Measurements from ENCODE around the gene ZNF609.

The ZNF609 gene

DNA sequence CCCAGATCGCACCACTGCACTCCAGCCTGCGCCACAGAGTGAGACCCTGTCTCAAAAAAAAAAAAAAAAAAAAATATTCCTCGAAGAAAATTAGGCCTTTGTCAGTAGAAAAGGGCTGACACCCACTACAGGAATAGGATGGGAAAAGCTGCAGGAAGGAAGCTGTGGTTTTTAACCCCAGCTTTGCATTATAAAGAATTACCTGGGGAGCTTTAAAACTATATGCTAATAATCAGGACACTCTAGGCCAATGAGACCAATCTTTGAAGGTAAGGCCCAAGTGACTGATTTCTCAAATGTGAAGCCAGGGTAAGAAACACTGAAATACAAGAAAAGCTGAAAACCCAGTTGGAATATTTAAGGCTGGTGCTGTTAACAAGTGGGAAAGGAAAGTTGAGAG, 240.7 kb downstream of the ZNF609 start:
- DNase-seq: no peak

DNA sequence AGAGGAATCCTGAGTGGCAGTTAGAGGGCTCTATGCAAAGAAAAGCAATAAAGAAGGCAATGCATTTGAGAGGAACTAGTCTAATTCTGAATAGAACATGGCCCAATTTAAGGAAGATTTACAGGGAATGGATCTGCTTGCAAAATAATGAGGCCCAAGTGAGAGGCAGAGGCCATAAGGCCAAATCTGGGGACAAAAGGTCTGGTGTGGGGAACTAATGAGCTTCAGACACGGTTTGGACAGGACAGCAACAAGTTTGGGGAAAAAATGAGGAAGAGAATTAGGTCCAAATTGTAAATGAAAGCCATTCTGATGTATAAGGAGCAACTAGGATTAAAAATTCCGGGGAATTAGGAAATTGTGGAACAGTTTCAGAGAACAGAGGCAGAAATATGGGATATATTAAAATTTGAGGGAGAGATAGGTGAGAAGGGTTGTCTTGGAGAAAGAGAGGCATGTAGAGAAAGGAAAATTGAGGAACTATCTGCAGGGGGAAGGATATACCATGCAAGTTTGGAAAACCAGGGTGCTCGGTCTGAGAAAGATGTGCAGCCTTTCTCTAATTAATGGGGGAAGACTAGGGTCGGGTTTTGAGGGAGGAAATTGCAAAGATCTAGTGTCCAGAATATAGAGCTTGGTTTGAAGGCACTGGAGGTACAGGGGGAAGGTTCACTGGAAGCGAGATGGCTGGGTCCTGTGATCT, 241.3 kb downstream of the ZNF609 start:
- no peak for DNase-seq

DNA sequence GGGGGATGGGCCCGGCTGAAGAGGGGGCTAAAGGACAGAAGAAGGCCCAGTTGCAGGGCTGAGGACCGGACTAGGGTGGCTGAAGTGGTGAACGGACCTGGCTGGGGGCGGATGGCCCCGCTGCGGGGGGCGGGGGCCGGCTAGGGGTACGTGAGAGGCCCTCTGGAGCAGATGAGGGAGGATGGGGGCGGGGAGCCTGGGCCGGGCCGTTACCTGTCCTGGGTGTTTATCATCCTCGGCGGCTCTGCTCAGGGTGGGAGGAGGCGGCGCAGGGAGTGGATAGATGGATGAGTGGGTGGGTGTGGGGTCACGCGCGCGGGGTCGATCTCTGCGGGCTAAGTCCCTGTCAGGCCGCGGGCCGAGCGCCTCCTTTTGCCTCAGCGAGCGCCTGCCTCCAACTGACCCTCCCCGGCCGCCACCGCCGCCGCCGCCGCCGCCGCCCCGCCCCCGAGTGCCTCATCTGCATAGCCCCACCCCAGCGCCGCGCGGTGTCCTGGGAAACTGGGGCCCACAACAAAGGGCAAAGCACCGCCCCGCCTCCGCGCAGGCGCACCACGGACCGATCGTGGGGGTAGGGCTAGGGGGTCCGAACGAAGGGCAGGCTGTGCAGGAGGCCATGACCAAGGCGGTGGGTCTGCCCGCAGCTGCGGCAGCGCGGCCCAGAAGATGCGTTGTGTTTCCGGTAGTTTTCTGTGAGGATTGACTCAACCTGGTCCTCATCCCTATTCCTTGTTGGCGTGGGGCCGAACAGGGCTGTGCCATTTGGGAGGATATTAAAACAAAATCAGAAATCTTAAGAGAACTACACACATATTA, 242.6 kb downstream of the ZNF609 start:
- peak; percentile 94 for DNase-seq

DNA sequence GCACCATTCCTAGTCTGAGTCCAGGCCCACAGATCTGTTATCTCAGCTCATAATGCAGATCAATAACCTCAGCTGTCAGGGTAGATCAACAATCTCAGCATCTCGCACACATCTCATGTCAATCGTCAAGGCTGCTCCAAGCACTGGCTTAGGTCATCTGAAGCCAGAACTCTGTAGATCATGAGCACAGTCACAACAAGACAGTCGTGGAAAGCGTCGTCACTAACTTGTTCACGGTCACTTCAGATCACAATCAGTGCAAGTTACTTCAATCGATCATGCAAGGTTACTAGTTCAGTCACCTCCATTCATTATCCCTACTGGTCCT, 243.2 kb downstream of the ZNF609 start:
- no peak for DNase-seq

DNA sequence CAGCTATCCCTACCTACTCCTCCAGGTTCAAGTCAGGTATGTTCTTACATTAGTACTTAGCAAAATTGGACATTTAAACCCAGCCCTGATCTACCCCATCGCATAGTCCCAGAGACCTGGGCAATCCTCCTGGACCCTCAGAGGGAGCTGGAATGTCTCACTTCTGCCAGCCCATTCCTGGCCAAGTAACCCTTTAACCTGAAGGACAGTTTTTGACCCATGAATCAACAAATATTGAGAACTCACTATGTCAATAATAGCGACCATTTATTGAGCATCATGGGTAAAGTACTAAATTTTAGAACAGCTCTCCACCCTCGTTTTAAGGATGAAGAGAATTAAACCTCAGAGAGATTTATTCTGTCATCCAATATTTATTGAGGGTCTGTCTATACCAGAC, 244.6 kb downstream of the ZNF609 start:
- no peak for DNase-seq

DNA sequence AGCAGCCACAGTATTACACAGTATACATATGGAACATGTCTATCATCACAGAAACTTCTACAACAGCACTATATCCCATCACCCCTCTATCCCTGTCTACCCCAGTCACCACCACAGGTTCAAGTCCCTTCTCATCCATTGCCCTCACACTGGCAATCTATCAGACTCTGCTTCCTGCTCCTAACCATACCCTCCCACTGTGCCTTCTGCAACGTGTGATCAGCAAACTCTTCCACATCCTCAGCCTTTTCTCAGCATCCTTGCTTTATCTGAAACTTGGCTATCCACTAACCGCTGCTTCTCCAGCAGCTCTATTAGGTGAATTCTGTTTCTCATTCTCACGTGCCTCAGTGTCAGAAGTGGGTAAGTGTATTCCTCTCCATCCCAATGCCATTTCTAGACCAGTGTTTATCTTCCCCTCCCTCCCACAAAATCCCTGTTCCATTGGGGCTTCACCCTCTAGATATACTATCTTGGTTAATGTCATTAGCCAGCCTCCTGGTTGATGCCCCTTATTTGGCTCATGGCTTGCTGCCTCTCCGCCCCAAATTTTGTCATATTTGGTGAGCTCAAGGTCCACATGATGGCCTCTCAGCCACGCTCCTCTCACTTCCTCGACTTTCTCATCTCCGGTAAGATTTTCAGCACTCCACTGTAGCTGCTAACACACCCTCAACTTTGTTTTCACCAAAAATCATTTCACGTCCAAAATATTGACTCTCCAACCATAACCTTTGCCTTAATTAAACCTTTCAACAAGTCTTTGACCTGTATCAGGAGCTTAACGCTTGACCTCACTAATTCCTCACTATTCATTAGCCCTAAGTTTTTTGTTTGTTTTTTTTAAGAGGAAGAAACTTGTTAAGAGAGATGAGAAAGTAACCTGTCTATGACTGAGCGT, 245.9 kb downstream of the ZNF609 start:
- DNase-seq: no peak

DNA sequence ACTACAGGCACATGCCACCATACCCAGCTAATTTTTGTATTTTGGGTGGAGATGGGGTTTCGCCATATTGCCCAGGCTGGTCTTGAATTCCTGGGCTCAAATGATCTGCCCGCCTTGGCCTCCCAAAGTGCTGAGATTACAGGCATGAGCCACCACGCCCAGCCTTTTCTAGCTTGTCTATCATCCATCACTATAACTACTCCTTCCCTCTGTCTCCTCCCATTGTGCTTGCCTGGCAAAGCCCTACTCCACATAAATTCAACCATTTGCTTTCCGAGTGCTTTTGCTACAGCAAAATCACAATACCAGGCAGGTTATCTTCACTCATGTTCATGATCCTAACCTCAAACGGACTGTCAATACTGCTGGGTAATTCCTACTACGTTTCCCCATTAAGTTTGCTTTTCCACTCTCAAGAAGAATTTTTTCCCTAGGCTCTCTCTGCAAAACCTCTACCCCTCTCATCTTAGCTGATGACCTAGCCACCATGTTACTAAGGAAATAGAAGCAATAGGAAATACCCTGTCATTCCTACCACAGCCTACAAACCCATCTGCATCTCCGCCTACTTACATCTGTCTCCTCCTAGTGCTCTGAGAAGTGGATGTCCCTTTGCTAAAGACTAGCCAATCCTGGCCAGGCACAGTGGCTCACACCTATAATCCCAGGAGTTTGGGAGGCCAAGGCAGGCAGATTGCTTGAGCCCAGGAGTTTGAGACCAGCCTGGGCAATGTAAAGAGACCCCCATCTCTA, 250.5 kb downstream of the ZNF609 start:
- DNase-seq: no peak

DNA sequence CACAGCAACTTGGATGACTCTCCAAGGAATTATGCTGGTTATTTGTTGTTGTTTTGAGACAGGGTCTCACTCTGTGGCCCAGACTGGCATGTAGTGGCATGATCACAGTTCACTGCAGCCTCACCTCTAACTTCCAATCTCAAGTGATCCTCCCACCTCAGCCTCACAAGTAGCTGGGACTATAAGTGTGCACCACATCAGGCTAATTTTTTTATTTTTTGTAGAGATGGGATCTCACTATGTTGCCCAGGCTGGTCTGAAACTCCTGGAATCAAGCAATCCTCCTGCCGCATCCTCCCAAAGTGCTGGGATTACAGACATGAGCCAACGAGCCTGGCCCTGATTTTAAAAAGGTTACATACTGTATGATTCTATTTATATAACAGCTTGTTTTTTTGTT, 252.0 kb downstream of the ZNF609 start:
- no peak for DNase-seq

DNA sequence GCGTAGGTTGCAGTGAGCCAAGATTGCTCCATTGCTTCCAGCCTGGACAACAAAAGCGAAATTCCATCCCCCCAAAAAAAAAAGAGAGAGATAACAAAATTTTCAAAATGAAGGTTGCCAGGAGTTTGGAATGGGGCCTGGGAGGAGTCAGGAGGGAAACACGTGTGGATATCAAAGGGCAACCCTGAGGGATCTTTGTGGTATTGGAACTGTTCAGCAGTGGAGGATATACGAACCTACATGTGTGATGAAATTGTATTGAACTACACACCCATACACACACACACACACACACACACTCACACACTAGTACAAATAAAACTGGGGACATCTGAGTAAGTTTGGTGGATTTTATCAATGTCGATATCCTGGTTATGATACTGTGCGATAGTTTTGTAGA, 253.2 kb downstream of the ZNF609 start:
- DNase-seq: no peak

DNA sequence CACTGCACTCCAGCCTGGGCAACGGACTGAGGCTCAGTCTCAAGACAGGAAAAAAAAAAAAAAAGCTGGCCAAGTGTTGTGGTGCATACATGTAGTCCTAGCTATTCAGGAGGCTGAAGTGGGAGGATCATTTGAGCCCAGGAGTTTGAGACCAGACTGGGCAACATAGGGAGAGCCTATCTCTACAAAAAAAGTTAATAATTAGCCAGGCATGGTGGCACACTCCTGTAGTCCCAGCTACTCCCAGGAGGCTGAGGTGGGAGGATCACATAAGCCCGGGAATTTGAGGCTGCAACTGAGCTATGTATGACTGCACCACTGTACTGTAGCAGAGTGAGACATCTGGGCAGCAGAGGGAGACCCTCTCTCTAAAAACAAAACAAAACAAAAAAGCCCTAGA, 256.1 kb downstream of the ZNF609 start:
- DNase-seq: no peak

DNA sequence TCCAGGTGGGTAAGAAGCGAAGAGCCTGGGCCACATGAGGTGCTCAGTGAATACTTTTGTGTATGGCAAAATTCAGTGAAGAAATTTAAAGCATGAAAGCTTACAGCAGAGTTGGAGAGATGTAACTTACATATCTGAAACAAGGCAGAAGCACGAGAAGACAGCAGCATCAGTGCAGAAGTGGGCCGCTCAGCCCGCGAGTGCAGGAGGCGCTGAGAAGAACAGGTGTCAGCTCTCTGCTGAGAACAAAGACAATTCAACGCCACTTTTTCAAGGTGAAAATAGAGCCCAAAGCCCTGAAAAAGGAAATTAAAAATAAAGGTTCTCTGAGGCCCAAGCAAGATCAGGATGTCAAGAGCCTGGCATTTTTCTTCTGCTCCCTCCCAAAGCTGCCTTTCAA, 256.8 kb downstream of the ZNF609 start:
- no peak for DNase-seq

DNA sequence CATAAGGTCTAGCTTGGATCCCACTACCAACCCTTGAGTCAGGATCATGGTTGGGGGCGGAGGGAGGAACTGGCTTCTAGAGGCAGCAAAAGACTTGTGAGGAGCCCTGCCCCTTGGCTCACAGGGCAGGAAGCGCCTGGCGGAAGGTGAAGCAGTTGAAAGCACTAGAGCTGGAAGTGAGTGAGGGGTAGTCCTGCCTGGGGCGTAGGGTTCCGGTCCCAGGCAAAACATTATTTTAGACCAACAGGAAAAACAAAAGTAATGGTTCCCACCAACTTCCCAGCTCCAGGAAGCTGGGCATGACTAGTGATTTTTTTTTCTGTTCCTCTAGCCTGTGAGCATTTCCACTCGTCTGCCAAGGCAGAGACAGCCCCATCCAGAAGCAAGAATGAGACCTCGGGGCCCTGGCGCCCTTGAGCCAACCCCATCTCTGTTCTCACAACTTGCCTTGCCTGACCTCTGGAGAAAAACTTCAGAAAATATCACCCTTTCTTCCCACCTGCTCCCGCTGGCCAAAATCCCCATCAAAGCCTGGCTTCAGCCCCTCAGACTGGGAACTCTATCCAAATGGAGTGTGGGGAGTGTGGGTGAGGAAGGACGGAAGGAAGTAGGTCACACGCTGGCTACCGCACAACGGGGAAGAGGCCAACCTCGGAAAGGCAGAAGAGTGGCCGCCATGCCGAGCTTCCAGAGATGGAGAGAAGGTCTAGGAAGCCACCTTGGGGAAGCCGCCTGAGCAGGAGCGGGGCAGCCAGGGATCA, 257.5 kb downstream of the ZNF609 start:
- DNase-seq: no peak

DNA sequence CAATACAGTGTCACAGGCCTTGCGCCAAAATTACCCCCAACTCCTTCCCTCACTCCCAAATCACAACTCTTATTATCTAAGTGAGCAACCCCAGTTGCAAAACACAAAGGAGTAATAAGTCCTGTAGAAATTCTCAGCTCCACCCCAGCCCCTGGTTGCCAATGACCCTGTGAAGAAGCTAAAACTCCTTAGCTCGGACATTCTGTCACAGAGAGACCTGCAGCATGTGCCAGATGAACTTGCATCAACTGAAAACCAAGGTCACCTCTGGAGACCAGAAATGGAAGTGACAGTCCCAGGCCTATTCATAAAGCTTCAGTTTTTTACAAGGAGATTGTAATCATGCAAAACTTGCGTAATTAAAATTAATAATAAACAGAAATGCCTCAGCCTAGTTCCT, 259.8 kb downstream of the ZNF609 start:
- DNase-seq: no peak

DNA sequence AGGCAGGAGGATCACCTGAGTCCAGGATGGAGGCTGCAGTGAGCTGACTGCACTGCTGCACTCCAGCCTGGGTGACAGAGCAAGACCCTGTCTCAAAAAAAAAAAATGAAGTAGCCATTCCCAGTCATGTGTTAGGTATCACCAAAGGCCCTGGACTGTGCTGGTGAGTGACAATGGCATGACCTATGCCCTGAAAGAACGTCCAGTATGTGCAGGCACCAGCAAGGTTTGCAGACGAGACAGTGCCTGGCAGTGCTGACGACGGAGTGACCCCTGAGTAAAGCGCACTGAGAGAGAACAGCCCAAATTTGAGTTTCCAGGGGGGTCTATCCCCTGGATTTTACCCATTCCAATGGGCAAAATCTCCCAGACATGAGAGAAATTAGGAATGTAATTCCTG, 269.8 kb downstream of the ZNF609 start:
- no peak for DNase-seq

DNA sequence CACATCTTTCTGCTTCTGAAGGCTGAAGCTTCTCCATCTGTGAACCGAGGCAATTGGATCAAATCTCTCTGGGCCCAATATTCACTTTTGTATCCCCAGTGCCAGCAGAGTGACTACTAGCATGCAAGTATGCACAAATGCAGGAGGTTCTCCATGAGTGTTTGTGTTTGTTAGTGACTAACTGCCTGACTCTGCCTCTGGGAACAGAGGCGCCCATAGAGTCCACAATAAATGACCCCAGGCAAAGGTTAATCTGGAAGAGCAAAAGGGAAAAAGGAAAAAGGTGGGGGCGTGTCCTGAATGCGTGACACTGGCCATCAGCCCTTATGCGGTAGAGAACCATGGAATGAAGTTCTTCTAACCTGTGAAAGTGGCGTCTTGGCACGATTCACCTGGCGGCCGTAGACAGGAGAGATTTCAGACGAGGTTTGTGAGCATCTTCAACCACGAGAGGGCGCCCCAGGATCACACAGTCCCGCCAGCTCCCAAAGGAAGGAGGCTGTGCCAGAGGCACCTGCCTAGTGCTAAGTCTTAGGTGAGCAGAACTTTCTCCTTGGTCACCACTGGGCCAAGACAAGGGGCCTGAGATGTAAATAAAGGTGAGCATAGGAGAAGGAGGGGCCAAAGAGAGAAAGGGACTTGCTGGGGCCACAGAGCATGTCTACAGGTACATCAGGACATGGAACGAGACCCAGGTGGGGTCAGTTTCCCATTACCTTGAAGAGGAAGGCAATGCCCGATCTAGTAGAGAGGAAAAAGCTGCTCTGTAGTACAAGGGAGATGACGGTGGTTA, 270.8 kb downstream of the ZNF609 start:
- DNase-seq: no peak

DNA sequence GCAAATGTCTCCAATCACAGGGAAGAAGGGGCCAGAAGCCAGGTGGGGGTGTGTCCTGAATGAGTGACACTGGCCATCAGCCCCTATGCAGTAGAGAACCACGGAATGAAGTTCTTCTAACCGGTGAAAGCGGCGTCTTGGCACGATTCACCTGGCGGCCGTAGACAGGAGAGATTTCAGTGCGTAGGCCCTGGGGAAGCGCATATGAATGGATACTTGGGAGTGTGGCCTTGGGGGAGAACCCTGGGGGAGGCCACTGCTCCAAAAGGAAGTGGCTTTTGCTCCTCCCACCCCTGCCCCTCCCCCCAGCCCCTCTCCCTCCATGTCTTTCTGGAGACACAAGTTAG, 271.4 kb downstream of the ZNF609 start:
- no peak for DNase-seq

DNA sequence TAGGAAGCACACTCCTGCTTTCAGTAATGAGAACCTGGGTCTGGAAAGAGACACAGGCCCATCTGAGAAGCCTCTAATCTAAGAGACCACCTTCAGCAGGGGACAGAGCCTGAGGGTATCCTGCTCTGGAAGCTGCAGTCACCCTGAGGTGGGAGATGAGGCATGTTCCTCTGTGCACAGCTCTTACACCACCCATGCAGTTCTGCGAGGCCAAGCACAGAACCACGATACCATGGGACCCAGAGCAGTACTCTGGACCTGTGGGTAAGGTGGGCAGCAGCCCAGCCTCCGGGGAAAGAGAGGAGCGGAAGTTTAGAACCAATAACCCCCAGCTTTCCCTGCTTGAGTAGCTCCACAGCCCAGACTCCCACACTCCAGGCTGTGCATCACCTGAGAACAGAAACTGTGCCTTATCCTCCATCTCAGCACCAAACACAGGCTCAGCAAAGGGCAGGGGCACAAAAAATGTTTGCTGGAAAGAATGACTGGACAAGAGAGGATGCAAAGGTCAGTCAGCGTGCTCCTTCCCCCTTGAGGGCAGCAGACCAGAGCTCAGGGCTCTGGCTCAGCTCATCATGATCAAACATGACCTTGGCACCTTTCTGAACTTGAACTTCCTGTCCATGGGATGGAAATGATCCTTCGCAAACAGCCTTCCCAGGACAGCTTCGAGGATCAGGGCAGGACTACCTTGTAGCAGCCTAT, 271.9 kb downstream of the ZNF609 start:
- DNase-seq: no peak

All from activated gamma-delta T cell (primary cell).